KBM-7 (cell line): ENCODE measurements around the gene ZNF106.

Source experiments
- DNase-seq: peaks from one replicate; pipeline ENCODE4 v3.0.0-alpha.2; 2015
- in situ Hi-C: fragments of 300-500 bp; cut with MboI; formaldehyde crosslinking; loops from 2 replicates; pipeline ENCODE4 v1.14.3; 2020; ENCODE audit warnings: low sequenced_read_pairs, low pct_unique_long_range_greater_than_20kb, mixed read lengths

Gene ZNF106

GRCh38 chr15:42490291-42490670 lies 660 bp downstream of the ZNF106 start:
- in situ Hi-C loops, result no loop called here

DNA sequence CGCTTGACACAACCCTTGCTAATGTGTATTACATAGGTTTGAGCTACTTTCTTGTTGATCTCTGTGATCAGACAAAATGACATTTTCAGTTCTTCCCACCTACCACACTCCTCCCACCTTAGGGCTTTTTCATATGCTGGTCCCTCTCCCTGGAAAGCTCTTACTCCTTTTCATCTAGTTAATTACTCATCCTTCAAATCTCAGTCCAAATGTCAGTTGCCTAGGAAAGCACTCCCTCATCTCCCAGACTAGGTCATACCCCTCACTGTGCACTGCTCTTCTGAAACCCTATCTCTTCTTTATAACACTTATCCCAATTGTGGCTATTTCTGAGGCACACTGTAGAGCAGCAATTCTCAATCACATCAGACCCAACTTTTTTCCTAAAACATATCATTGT lies 7.3 kb downstream of the ZNF106 start:
- in situ Hi-C loops, result no loop called here
- DNase-seq, result no peak

More at GRCh38 chr15:42490291-42490670, 660 bp downstream of the ZNF106 start:
- peak; percentile 52 for DNase-seq

GRCh38 chr15:42482701-42483100 lies 8.2 kb downstream of the ZNF106 start:
- DNase-seq, result no peak
- in situ Hi-C loops, result no loop called here

GRCh38 chr15:42474827-42475226 lies 16.1 kb downstream of the ZNF106 start:
- in situ Hi-C loops, result no loop called here
- no peak for DNase-seq

- DNase-seq, result no peak
- in situ Hi-C loops, result no loop called here
Observed at GRCh38 chr15:42471002-42471401, 19.9 kb downstream of the ZNF106 start.

DNA sequence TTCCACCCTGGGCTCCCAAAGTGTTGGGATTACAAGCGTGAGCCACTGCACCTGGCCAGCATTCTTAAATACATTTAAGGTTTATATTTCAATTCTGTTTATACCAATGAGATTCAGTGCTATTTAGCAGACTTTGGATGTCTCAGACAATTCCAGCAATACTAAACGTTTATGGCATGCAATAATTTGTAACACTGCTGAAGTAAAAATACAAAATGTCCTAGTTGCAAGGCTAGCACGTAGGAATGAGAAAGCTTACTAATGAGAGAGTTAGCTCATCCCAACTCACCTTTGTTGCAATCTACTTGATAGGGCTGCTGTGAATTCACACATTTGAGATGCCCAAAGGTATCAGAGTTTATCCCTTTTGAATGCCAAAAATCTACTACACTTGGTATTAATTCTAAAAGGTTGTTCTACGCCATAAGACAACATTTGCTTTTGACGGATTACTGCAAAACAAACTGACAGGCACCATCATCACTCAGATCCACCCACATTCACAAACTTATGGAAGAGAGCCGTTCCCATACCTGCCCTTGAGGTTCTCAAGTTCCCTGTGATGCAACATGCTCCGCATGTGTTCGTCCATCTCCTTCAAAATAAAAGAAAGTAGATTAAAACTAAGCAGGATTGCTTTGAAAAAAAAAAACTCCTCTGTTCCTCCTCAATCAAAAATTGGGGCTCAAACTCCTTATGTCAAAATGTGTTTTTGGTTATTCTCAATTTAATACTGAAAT lies 25.3 kb downstream of the ZNF106 start:
- in situ Hi-C loops, result no loop called here
- no peak for DNase-seq

- no peak for DNase-seq
- in situ Hi-C loops, result no loop called here
Observed at GRCh38 chr15:42461261-42461660, 29.7 kb downstream of the ZNF106 start.

DNA sequence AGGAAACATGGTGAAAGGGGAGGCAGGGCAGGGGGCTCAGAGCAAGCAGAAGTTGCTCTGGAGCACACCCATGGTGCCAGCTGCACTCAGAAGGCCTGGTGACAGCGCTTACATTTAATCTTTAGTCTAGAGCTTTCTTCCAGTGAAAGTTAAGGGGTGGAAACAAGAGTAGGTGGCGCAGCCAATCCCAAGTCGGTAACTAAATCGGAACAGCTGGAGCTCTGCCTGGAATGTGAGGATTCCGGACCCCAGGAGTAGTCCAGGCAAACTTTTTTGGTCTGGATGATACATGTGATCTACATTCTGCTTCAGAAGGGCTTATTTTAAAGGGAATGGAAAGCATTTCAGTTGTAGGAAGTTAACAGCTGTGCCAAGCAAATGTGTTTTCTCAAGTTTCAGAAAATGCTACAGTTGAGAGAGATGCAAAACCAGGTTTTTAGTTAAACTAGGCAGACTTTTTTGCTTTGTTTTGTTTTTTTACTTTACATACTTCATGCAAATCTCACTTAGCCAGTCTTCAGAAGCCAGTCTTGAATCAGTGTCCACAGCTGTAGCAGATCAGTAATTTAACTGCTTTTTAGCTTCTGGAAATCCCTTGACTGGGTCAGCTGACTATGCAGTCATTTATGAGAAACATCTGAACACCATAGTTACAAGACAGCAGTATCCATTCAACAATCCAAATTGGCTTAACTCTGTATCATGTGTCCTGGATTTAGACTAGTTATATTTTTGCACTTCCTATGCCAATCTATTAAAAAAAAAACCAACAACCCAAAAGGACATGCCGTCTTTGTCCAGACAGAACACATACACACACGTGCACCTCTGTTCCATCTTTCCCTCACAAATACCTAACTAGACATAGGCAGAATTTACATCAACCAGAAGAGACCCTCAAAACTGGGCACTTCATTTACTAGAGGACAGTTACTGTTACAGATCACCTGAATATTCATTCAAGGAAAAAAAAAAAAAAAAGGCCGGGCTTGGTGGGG lies 33.2 kb downstream of the ZNF106 start:
- DNase-seq, result no peak
- in situ Hi-C loops, result no loop called here

- in situ Hi-C loops, result no loop called here
- DNase-seq, result no peak
Observed at GRCh38 chr15:42456971-42457370, 34.0 kb downstream of the ZNF106 start.

- no peak for DNase-seq
- in situ Hi-C loops, result no loop called here
Observed at GRCh38 chr15:42456531-42456930, 34.4 kb downstream of the ZNF106 start.

DNA sequence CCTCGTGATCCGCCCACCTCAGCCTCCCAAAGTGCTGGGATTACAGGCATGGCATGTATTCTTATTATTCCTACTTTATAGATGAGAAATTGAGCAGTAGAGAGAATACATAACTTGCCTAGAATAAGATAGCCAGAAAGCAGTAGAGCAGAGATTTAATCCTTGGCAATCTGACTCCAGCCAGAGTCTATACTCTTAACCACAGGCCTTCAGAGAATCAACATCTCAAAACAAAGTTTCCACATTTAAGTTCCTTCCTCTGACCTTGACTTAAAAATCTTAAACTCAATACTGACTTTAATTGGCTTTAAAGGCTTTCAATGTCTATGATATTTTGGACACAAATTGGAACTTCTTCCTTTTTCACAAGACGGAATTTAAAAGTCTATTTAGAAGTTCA lies 37.1 kb downstream of the ZNF106 start:
- in situ Hi-C loops, result no loop called here

DNA sequence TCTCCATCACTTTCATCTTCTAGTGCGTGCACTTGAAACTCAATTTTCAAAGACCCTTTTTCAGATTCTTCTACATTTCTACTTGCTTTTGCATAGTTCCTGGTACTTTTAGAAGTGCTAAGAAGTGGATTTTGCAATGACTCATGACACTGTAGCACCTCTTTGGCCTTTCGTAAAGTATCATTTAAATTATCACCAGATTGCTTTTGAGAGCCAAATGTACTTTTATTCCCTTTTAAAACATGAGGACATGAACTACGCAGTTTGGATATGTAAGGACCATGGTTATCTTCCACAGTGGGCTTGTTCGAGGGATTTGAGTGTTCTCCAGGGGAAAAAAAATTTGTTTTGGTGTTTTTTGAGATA lies 40.5 kb downstream of the ZNF106 start:
- DNase-seq, result no peak
- in situ Hi-C loops, result no loop called here

More for the DNA sequence above, 37.1 kb downstream of the ZNF106 start:
- DNase-seq, result no peak

DNA sequence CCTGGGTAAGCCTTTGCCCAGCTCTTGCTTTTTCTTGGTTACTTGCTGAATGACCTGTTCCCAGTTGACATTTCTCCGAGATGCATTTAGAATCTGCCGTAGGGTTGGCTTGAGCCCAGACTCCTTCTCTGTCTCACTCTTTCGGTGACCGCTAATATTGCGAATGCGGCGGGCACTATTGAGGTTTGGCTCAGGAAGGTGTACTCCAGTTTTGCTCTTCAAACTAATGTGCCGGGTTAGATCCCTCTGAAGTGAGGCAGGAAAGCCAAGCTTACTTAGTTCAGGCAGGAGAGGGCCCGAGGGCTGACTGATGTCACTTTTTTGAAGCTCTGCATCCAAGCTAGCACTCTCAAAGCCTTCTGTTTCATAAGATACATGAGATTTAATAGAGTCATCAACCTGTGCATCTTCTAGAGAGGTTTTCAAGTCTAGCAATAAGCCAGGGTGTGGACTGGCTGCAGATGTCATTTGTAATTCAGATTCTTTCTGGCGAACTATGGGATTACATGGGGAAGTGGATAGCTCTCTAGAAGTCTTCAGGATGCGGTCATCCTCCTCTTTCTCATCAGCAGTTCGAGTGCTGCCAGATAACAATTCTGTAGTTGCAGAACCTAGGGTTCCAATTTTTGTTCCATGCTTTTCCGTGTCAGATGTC lies 41.0 kb downstream of the ZNF106 start:
- no peak for DNase-seq
- in situ Hi-C loops, result no loop called here

GRCh38 chr15:42448281-42448680 lies 42.7 kb downstream of the ZNF106 start:
- in situ Hi-C loops, result no loop called here
- DNase-seq, result no peak

DNA sequence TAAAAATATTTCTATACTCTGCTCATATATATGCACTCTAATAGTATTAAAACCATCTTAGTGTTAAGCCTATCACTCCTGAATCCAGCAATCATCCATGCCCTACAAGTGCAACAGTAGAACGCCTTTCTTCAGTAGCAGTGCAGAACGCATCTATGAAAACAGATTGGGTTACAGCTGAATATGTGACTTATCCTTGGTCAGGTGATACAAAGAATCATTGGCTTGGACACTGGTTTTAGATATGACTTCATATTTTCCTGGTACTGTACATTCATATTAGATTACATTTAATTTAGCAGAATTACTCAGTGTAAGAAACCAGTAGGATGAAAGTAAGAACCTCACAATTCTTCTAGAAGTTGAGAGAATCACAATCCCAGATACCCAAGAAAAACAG lies 43.3 kb downstream of the ZNF106 start:
- DNase-seq, result no peak
- in situ Hi-C loops, result no loop called here

- no peak for DNase-seq
- in situ Hi-C loops, result no loop called here
Observed at GRCh38 chr15:42445551-42445950, 45.4 kb downstream of the ZNF106 start.

DNA sequence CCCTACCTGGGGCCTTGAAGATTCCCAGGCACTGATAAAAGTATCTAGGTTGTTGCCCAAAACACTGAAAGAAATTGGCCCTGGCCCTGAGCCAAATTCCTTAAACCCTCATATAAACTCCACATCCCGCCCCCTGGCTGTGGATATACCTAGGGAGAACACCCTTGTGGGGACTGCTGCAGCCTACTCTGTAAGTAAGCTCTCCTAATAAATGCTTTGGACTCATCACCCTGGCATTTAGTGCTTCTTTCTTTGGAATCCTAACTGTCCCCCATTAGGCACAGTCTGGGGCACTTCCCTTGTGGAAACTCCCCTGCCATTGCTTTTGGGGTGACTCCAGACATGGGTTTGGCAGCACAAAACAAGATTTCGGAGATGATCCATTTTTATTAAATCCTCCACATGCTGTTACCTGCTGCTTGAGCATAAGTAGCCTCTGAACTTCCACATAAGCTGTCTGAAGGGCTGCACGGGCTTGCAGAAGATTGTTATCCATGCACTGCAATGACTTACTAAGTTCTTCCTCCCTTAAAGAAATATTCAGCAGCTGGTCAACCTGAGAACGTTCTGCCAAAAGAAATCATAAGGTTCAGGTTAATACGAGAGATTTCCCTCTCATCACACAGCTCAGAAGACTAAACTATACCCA lies 46.4 kb downstream of the ZNF106 start:
- no peak for DNase-seq
- in situ Hi-C loops, result no loop called here

GRCh38 chr15:42427429-42428223 lies 63.3 kb downstream of the ZNF106 start:
- in situ Hi-C loops, result no loop called here
- no peak for DNase-seq

DNA sequence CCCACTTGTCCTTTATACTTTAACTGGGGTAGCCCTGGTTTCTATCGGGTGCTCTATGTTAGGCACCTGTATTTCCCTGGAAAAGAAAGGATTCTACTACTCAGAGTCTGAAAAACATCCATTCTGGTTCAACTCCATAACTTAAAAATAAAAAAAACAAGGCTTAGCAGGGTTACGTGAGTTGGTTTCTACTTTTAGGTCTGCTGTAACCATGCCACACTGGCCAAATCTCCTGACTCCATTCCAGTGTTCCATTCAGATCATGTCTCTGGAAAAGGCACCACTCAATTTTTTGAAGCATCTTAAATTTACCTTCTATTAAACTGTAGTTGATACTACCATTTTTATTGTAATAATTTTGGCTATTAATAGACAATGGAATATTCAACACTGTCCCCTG lies 69.6 kb downstream of the ZNF106 start:
- in situ Hi-C loops, result no loop called here
- no peak for DNase-seq
